Measurements from ENCODE around the gene ACLY. TPM values are rescaled to one million over a fixed set of nuclear protein-coding genes. Genes with fewer than 3 reads are reported as not detected.

ACLY gene
- total and polyA plus RNA-seq, 2 of the 13 experiments (the other 11 are each of a cell fraction or from before 2014, with no cell fraction given), result 111 to 218 TPM

DNA sequence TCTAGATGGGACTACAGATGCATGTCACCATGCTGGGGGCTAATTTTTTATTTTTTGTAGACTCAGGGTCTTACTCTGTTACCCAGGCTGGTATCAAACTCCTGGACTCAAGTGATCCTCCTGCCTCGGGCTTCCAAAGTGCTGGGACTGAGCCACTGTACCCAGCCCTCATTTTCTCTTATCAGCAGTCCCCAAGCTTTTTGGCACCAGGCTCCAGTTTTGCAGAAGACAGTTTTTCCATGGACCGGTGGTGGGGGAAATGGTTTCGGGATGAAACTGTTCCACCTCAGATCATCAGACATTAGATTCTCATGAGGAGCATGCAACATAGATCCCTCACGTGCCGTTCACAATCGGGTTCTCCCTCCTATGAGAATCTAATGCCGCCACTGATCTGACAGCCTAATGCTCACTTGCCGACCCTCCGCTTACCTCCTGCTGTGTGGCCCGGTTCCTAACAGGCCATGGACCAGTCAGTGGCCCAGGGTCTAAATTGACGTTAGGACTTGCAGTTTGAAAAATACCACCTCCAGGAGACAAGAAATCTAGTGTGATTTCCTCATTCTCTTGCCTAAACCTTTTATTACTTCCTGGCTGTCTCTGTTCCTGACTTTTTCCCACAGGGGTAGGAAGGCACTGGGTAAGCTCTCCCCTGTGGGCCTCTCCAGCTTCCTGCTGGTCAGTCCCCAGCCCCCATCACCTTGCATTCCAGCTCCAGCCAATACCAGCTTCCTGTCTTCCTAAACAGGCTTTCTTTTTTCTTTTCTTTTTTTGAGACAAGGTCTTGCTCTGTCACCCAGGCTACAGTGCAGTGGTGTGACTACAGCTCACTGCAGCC is 38.5 kb upstream of the ACLY start (continued):
- TF ChIP-seq, protein P1, sequence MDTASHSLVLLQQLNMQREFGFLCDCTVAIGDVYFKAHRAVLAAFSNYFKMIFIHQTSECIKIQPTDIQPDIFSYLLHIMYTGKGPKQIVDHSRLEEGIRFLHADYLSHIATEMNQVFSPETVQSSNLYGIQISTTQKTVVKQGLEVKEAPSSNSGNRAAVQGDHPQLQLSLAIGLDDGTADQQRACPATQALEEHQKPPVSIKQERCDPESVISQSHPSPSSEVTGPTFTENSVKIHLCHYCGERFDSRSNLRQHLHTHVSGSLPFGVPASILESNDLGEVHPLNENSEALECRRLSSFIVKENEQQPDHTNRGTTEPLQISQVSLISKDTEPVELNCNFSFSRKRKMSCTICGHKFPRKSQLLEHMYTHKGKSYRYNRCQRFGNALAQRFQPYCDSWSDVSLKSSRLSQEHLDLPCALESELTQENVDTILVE (CRISPR knock-in tag; IDR thresholded peaks at IDR 0.05), result peak; percentile 33; the same call in 1 of the 2 replicates
- TF ChIP-seq MIER3 (CRISPR knock-in tag; IDR thresholded peaks at IDR 0.05; ENCODE audit: borderline replicate concordance) (peak; percentile 37; the same call in 1 of the 2 replicates), ZNF331 (CRISPR knock-in tag; IDR thresholded peaks at IDR 0.05) (peak; percentile 39; the same call in 1 of the 2 replicates), MZF1 (CRISPR knock-in tag; IDR thresholded peaks at IDR 0.05; ENCODE audit: borderline replicate concordance) (no peak), SOX5 (CRISPR knock-in tag; IDR thresholded peaks at IDR 0.05; ENCODE audit: borderline replicate concordance) (peak; percentile 51; the same call in 1 of the 2 replicates), KDM5B (CRISPR knock-in tag; IDR thresholded peaks at IDR 0.05; ENCODE audit: borderline replicate concordance) (peak; percentile 40; the same call in 1 of the 2 replicates), RBM39 (IDR thresholded peaks at IDR 0.05; ENCODE audit: low read depth, low read length, poor library complexity, severe bottlenecking) (no peak), DNMT1 (CRISPR knock-in tag; IDR thresholded peaks at IDR 0.05) (no peak), HOXA7 (CRISPR knock-in tag; IDR thresholded peaks at IDR 0.05) (no peak), PHF8 (CRISPR knock-in tag; IDR thresholded peaks at IDR 0.05) (no peak; the same call in 1 of the 2 replicates), ZNF337 (CRISPR knock-in tag; IDR thresholded peaks at IDR 0.05; ENCODE audit: borderline replicate concordance, low read depth) (no peak), FOXA1 (IDR thresholded peaks at IDR 0.05) (no peak), FOXA1 (CRISPR knock-in tag; IDR thresholded peaks at IDR 0.05) (no peak), RFX1 (IDR thresholded peaks at IDR 0.05) (no peak), JDP2 (CRISPR knock-in tag; IDR thresholded peaks at IDR 0.05; ENCODE audit: borderline replicate concordance) (no peak), KDM2A (CRISPR knock-in tag; IDR thresholded peaks at IDR 0.05; ENCODE audit: borderline replicate concordance, low read depth) (no peak), ZNF772 (CRISPR knock-in tag; IDR thresholded peaks at IDR 0.05) (no peak), KAT7 (CRISPR knock-in tag; IDR thresholded peaks at IDR 0.05; ENCODE audit: borderline replicate concordance) (no peak), TCF7L2 (IDR thresholded peaks at IDR 0.05; ENCODE audit: low read depth, low read length) (no peak), NFE2 (CRISPR knock-in tag; IDR thresholded peaks at IDR 0.05) (no peak), KLF13 (CRISPR knock-in tag; IDR thresholded peaks at IDR 0.05) (no peak), ZNF790 (CRISPR knock-in tag; IDR thresholded peaks at IDR 0.05; ENCODE audit: borderline replicate concordance) (no peak), HMG20A (CRISPR knock-in tag; IDR thresholded peaks at IDR 0.05; ENCODE audit: borderline replicate concordance) (no peak; the same call in 1 of the 2 replicates), NCOA5 (CRISPR knock-in tag; IDR thresholded peaks at IDR 0.05) (no peak)
- TF ChIP-seq, protein P2, sequence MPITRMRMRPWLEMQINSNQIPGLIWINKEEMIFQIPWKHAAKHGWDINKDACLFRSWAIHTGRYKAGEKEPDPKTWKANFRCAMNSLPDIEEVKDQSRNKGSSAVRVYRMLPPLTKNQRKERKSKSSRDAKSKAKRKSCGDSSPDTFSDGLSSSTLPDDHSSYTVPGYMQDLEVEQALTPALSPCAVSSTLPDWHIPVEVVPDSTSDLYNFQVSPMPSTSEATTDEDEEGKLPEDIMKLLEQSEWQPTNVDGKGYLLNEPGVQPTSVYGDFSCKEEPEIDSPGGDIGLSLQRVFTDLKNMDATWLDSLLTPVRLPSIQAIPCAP (CRISPR knock-in tag; IDR thresholded peaks at IDR 0.05; ENCODE audit: low read depth), result no peak
- TF ChIP-seq, protein P3, sequence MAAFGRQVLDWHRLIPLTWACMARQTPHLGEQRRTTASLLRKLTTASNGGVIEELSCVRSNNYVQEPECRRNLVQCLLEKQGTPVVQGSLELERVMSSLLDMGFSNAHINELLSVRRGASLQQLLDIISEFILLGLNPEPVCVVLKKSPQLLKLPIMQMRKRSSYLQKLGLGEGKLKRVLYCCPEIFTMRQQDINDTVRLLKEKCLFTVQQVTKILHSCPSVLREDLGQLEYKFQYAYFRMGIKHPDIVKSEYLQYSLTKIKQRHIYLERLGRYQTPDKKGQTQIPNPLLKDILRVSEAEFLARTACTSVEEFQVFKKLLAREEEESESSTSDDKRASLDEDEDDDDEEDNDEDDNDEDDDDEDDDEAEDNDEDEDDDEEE (CRISPR knock-in tag; IDR thresholded peaks at IDR 0.05), result no peak
- TF ChIP-seq, protein P4, sequence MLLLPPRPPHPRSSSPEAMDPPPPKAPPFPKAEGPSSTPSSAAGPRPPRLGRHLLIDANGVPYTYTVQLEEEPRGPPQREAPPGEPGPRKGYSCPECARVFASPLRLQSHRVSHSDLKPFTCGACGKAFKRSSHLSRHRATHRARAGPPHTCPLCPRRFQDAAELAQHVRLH (CRISPR knock-in tag; IDR thresholded peaks at IDR 0.05; ENCODE audit: borderline replicate concordance, low read depth), result no peak
- TF ChIP-seq, protein P5, sequence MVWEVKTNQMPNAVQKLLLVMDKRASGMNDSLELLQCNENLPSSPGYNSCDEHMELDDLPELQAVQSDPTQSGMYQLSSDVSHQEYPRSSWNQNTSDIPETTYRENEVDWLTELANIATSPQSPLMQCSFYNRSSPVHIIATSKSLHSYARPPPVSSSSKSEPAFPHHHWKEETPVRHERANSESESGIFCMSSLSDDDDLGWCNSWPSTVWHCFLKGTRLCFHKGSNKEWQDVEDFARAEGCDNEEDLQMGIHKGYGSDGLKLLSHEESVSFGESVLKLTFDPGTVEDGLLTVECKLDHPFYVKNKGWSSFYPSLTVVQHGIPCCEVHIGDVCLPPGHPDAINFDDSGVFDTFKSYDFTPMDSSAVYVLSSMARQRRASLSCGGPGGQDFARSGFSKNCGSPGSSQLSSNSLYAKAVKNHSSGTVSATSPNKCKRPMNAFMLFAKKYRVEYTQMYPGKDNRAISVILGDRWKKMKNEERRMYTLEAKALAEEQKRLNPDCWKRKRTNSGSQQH (CRISPR knock-in tag; IDR thresholded peaks at IDR 0.05; ENCODE audit: low read depth), result no peak

All from HepG2 (cell line).